MM.1S (cell line): ENCODE results near the gene ZMIZ1.
"Not testable (repeated sequence)": the region's sequence is repeated elsewhere in the genome, so short reads cannot be mapped to it uniquely, and the experiment has no call there.

ENCODE experiments used
- DNase-seq: peaks from one replicate; pipeline ENCODE4 v3.0.0-alpha.2; 2015
- H2AFZ ChIP-seq: fragments of 300-600 bp; sonication (generic); 2 replicates; pipeline ENCODE4 v1.6.0; 2016; ENCODE audit warnings: antibody characterized with exemption, low read length
- H3F3A ChIP-seq: fragments of 300-600 bp; sonication (generic); 2 replicates; pipeline ENCODE4 v1.6.1; 2016; ENCODE audit warnings: mild to moderate bottlenecking, antibody characterized with exemption, low read length, moderate library complexity, mixed read lengths; ENCODE audit not compliant: insufficient read depth
- H3K27ac ChIP-seq: fragments of 300-600 bp; sonication (generic); 2 replicates; pipeline ENCODE4 v1.5.1; 2016; ENCODE audit warnings: mild to moderate bottlenecking, low read length
- H3K27me3 ChIP-seq: fragments of 300-600 bp; sonication (generic); replicated peaks from 2 replicates; pipeline ENCODE4 v1.6.0; 2016; ENCODE audit warnings: low read length; ENCODE audit not compliant: insufficient read depth
- H3K36me3 ChIP-seq: fragments of 300-600 bp; sonication (generic); replicated peaks from 2 replicates; pipeline ENCODE4 v1.6.1; 2016; ENCODE audit warnings: mild to moderate bottlenecking, low read length, mixed read lengths; ENCODE audit not compliant: insufficient read depth
- H3K4me1 ChIP-seq: fragments of 300-600 bp; sonication (generic); 2 replicates; pipeline ENCODE4 v1.6.1; 2016; ENCODE audit warnings: low read length, mixed read lengths
- H3K4me2 ChIP-seq: fragments of 300-600 bp; sonication (generic); 2 replicates; pipeline ENCODE4 v1.6.0; 2016; ENCODE audit warnings: low read depth, low read length
- H3K4me3 ChIP-seq: fragments of 300-600 bp; sonication (generic); 2 replicates; pipeline ENCODE4 v1.5.1; 2016; ENCODE audit warnings: low read length, mixed read lengths
- H3K79me2 ChIP-seq: fragments of 300-600 bp; sonication (generic); 2 replicates; pipeline ENCODE4 v1.6.1; 2016; ENCODE audit warnings: mixed run types, low read length, mixed read lengths
- H3K9ac ChIP-seq: fragments of 300-600 bp; sonication (generic); 2 replicates; pipeline ENCODE4 v1.6.1; 2016; ENCODE audit warnings: low read length, mixed read lengths
- H3K9me2 ChIP-seq: fragments of 300-600 bp; sonication (generic); replicated peaks from 2 replicates; pipeline ENCODE4 v1.6.1; 2016; ENCODE audit warnings: mild to moderate bottlenecking, low read length, mixed read lengths; ENCODE audit not compliant: insufficient read depth
- H3K9me3 ChIP-seq: fragments of 300-600 bp; sonication (generic); replicated peaks from 2 replicates; pipeline ENCODE4 v1.6.1; 2016; ENCODE audit warnings: mild to moderate bottlenecking, low read length, mixed read lengths; ENCODE audit not compliant: insufficient read depth
- H4K20me1 ChIP-seq: fragments of 300-600 bp; sonication (generic); 2 replicates; pipeline ENCODE4 v1.6.1; 2016; ENCODE audit warnings: mild to moderate bottlenecking, low read length, moderate library complexity, mixed read lengths; ENCODE audit not compliant: insufficient read depth
- EZH2 ChIP-seq: fragments of 300-600 bp; sonication (generic); optimal IDR thresholded peaks from 2 replicates; pipeline ENCODE3; 2017; ENCODE audit warnings: low read depth, mild to moderate bottlenecking, antibody characterized with exemption, low read length, mixed read lengths
- EZH2phosphoT487 ChIP-seq: fragments of 300-600 bp; sonication (generic); IDR thresholded peaks from 2 replicates; pipeline ENCODE4 v1.6.1; 2018; ENCODE audit warnings: antibody characterized with exemption, low read length
- TF ChIP-seq, protein P1 (sequence below): fragments of 300-600 bp; sonication (generic); IDR thresholded peaks from 2 replicates; pipeline ENCODE4 v1.5.1; 2016; ENCODE audit warnings: antibody characterized with exemption, low read length, mixed read lengths

The ZMIZ1 gene

DNA sequence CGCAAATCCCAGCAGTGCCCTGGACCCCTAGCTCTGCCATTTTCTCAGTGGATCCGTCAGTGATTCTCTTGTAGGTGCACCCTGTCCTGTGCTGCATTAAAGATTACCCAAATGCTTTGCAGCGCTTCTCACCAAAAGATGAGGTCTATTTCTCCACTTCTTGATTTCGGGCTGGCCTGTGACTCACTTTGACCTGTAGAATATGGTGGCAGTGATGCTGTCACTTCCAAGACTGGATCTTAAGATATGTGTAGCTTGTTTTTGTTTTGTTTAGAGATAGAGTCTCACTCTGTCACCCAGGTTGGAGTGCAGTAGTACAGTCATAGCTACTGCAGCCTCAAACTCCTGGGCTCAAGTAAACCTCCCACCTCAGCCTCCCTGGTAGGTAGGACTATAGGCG, 37.0 kb upstream of the ZMIZ1 start:
- Histone ChIP-seq H3F3A (no peaks in the 10 kb centered on the region), H3K79me2 (no peaks in the 10 kb centered on the region), H2AFZ (no peak overlapping the region), H3K4me1 (no peaks in the 10 kb centered on the region), H3K4me2 (no peak overlapping the region), H3K27ac (no peak overlapping the region), H3K9me2 (no peaks in the 10 kb centered on the region), H3K4me3 (no peak overlapping the region), H3K36me3 (no peaks in the 10 kb centered on the region), H4K20me1 (no peaks in the 10 kb centered on the region), H3K9me3 (no peaks in the 10 kb centered on the region), H3K27me3 (no peaks in the 10 kb centered on the region), H3K9ac (no peak overlapping the region)
- TF ChIP-seq EZH2 (no peak), EZH2phosphoT487 (no peak)
- TF ChIP-seq, protein P1, sequence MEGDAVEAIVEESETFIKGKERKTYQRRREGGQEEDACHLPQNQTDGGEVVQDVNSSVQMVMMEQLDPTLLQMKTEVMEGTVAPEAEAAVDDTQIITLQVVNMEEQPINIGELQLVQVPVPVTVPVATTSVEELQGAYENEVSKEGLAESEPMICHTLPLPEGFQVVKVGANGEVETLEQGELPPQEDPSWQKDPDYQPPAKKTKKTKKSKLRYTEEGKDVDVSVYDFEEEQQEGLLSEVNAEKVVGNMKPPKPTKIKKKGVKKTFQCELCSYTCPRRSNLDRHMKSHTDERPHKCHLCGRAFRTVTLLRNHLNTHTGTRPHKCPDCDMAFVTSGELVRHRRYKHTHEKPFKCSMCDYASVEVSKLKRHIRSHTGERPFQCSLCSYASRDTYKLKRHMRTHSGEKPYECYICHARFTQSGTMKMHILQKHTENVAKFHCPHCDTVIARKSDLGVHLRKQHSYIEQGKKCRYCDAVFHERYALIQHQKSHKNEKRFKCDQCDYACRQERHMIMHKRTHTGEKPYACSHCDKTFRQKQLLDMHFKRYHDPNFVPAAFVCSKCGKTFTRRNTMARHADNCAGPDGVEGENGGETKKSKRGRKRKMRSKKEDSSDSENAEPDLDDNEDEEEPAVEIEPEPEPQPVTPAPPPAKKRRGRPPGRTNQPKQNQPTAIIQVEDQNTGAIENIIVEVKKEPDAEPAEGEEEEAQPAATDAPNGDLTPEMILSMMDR, result no peak
- no peak for DNase-seq

DNA sequence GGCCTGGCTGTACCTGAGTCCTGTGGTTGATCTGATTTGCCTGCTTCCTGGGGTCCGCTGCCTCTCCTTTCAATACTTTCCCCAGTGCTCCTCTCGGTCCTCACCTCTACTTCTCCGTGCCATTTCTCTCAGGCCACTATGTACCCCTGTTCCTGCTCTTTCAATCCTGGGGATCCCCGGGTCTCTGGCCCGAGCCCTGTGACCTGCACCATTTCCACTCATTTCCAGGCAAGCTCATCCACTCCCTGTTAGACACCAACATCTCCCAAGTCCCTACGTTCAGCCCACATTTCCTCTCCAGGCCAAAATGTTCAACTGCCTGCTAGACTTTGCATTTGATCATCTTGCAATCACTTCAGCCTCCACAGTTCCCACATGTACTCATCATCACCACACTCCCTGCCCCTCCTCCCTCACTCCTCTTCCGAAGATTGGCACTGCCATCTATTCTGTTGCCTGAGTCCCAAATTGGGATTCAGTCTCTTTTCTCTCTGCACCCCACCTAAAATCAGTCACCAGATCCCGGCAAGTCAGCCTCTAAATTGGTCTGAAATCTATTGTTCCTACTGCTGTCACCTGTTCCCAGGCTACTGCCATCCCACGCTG, 34.4 kb upstream of the ZMIZ1 start:
- Histone ChIP-seq H3K27me3 (no peaks in the 10 kb centered on the region), H3K4me2 (no peak overlapping the region), H3K27ac (no peak overlapping the region), H4K20me1 (no peaks in the 10 kb centered on the region), H3F3A (no peaks in the 10 kb centered on the region), H3K36me3 (no peaks in the 10 kb centered on the region), H2AFZ (no peak overlapping the region), H3K79me2 (no peaks in the 10 kb centered on the region), H3K9ac (no peak overlapping the region), H3K4me1 (no peaks in the 10 kb centered on the region), H3K9me3 (no peaks in the 10 kb centered on the region), H3K9me2 (no peaks in the 10 kb centered on the region), H3K4me3 (no peak overlapping the region)
- TF ChIP-seq EZH2phosphoT487 (no peak), EZH2 (no peak)
- TF ChIP-seq, protein P1, result no peak
- DNase-seq, result no peak

DNA sequence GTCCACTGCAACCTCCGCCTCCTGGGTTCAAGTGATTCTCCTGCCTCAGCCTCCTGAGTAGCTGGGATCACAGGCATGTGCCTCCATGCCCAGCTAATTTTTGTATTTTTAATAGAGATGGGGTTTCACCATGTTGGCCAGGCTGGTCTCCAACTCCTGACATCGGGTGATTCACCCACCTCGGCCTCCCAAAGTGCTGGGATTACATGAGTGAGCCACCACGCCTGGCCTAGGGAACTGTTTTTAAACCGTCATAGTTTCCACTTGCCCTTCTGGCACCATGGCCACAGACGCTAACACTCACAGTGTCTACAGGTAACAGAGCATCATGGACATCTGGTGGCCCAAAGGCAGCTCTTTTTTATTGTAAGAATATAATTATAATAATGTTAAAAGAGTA, 32.4 kb upstream of the ZMIZ1 start:
- not testable (repeated sequence) for H3K4me2 ChIP-seq, H3K9me3 ChIP-seq, DNase-seq, H3K27me3 ChIP-seq, H3K4me1 ChIP-seq, H3K79me2 ChIP-seq, H4K20me1 ChIP-seq, H3K9ac ChIP-seq, H2AFZ ChIP-seq, H3K9me2 ChIP-seq, H3F3A ChIP-seq, H3K27ac ChIP-seq, H3K4me3 ChIP-seq, H3K36me3 ChIP-seq

DNA sequence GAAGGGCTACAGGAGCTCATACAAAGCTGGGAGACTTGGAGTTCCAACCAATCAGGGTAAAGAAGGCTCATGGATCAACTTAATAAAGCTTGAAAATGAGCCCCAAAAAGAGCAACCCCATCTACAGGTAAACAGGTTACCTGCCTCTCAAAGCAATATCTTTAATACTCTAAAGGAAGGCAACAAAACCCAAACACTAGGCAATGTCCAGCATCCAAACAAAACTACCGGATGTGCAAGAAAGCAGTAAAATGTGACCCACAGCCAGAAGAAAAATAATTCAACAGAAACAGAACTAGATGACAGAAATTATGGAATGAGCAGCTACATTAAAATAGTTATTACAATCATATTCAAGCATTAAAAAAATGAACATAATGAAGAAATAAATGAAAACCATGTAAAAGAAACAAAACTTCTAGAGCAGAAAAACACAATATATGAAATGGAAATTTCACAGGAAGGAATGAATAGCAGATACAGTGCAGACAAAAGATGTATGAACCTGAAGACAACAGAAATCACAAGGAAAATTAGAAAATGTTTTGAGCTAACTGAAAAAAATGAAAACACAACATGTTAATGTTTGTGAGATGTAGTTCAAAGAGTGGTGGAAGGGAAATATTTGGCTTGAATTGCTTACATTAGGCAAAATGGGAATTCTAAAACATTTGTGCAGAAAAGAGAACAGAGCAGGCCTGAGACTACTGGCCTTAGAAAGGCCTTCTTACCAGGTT, 30.5 kb upstream of the ZMIZ1 start:
- no peaks in the 10 kb centered on the region for H3K9me3 ChIP-seq
- H3K9me2 ChIP-seq, result no peaks in the 10 kb centered on the region
- no peaks in the 10 kb centered on the region for H3K36me3 ChIP-seq
- no peak for DNase-seq
- H3K9ac ChIP-seq, result no peak overlapping the region
- no peaks in the 10 kb centered on the region for H3K4me1 ChIP-seq
- H2AFZ ChIP-seq, result no peak overlapping the region
- no peaks in the 10 kb centered on the region for H3K27me3 ChIP-seq
- no peak for TF ChIP-seq EZH2
- no peak for TF ChIP-seq EZH2phosphoT487
- TF ChIP-seq, protein P1, result no peak
- no peak overlapping the region for H3K27ac ChIP-seq
- H3K4me3 ChIP-seq, result no peak overlapping the region
- H3K79me2 ChIP-seq, result no peaks in the 10 kb centered on the region
- H3K4me2 ChIP-seq, result no peak overlapping the region
- no peaks in the 10 kb centered on the region for H3F3A ChIP-seq
- H4K20me1 ChIP-seq, result no peaks in the 10 kb centered on the region
